H9 (cell line): ENCODE data around the gene ISY1. TPM values are rescaled to one million over a fixed set of nuclear protein-coding genes. Genes with fewer than 3 reads are reported as not detected.

Experiments used
- DNase-seq: peaks from one replicate; pipeline ENCODE4 v3.0.0-alpha.2; 2017
- H2AFZ ChIP-seq: one replicate; pipeline ENCODE4 v1.6.1; 2013; ENCODE audit warnings: mild to moderate bottlenecking, low read length, control low read depth, moderate library complexity
- H2AK5ac ChIP-seq: 2 replicates; pipeline ENCODE4 v1.6.1; 2013; ENCODE audit warnings: low read length, control low read depth, mixed read lengths; ENCODE audit not compliant: insufficient read length
- H2BK120ac ChIP-seq: one replicate; pipeline ENCODE4 v1.6.1; 2013; ENCODE audit warnings: low read depth, mild to moderate bottlenecking, low read length, control low read depth, inconsistent platforms; ENCODE audit not compliant: poor library complexity, severe bottlenecking
- H2BK12ac ChIP-seq: 2 replicates; pipeline ENCODE4 v1.6.1; 2013; ENCODE audit warnings: low read length, control low read depth, mixed read lengths, low read depth; ENCODE audit not compliant: insufficient read length
- H2BK15ac ChIP-seq: 2 replicates; pipeline ENCODE4 v1.6.1; 2013; ENCODE audit warnings: low read depth, low read length, control low read depth
- H2BK20ac ChIP-seq: one replicate; pipeline ENCODE4 v1.6.1; 2013; ENCODE audit warnings: low read depth, mild to moderate bottlenecking, low read length, control low read depth, inconsistent platforms; ENCODE audit not compliant: poor library complexity, severe bottlenecking
- H2BK5ac ChIP-seq: 2 replicates; pipeline ENCODE4 v1.6.1; 2013; ENCODE audit warnings: low read length, control low read depth, mixed read lengths; ENCODE audit not compliant: insufficient read length
- H3K14ac ChIP-seq: 2 replicates; pipeline ENCODE4 v1.6.1; 2013; ENCODE audit warnings: low read length, control low read depth; ENCODE audit not compliant: insufficient read depth
- H3K18ac ChIP-seq: 2 replicates; pipeline ENCODE4 v1.6.1; 2013; ENCODE audit warnings: low read depth, mild to moderate bottlenecking, mixed read lengths, low read length, control low read depth; ENCODE audit not compliant: insufficient read length
- H3K23ac ChIP-seq: 2 replicates; pipeline ENCODE4 v1.6.1; 2013; ENCODE audit warnings: low read length, control low read depth, mixed read lengths, low read depth; ENCODE audit not compliant: insufficient read length
- H3K23me2 ChIP-seq: 2 replicates; pipeline ENCODE4 v1.6.1; 2013; ENCODE audit warnings: low read depth, mild to moderate bottlenecking, mixed read lengths, low read length, control low read depth; ENCODE audit not compliant: insufficient read length, poor library complexity, severe bottlenecking
- H3K27ac ChIP-seq: 2 replicates; pipeline ENCODE4 v1.5.1; 2013; ENCODE audit warnings: low read length, control low read depth, mixed read lengths, low read depth; ENCODE audit not compliant: insufficient read length
- H3K27me3 ChIP-seq: 2 replicates; pipeline ENCODE4 v1.6.1; 2013; ENCODE audit warnings: low read length, control low read depth, inconsistent platforms; ENCODE audit not compliant: insufficient read depth
- H3K4ac ChIP-seq: 2 replicates; pipeline ENCODE4 v1.6.1; 2013; ENCODE audit warnings: low read depth, mild to moderate bottlenecking, control low read depth, inconsistent platforms, low read length, moderate library complexity
- H3K4me1 ChIP-seq: 2 replicates; pipeline ENCODE4 v1.6.1; 2013; ENCODE audit warnings: low read length, control low read depth, inconsistent platforms; ENCODE audit not compliant: insufficient read depth
- H3K4me2 ChIP-seq: 2 replicates; pipeline ENCODE4 v1.6.1; 2013; ENCODE audit warnings: low read length, control low read depth, mixed read lengths; ENCODE audit not compliant: insufficient read length, insufficient read depth
- H3K56ac ChIP-seq: 2 replicates; pipeline ENCODE4 v1.6.1; 2013; ENCODE audit warnings: low read depth, mild to moderate bottlenecking, mixed read lengths, low read length, control low read depth; ENCODE audit not compliant: insufficient read length
- H3K79me1 ChIP-seq: 2 replicates; pipeline ENCODE4 v1.6.1; 2013; ENCODE audit warnings: low read depth, mild to moderate bottlenecking, moderate library complexity, low read length, control low read depth, inconsistent platforms; ENCODE audit not compliant: insufficient read depth, poor library complexity, severe bottlenecking
- H3K79me2 ChIP-seq: 2 replicates; pipeline ENCODE4 v1.6.1; 2013; ENCODE audit warnings: low read length, control low read depth, inconsistent platforms; ENCODE audit not compliant: insufficient read depth
- H3K9ac ChIP-seq: 2 replicates; pipeline ENCODE4 v1.6.1; 2013; ENCODE audit warnings: low read length, control low read depth, mixed read lengths; ENCODE audit not compliant: insufficient read length; ENCODE audit errors: extremely low read depth
- H3K9me3 ChIP-seq: one replicate; pipeline ENCODE4 v1.6.1; 2013; ENCODE audit warnings: low read depth, low read length, inconsistent platforms; ENCODE audit not compliant: control insufficient read depth
- H3T11ph ChIP-seq: one replicate; pipeline ENCODE4 v1.6.1; 2013; ENCODE audit warnings: mild to moderate bottlenecking, low read length, control low read depth, inconsistent platforms
- H4K20me1 ChIP-seq: one replicate; pipeline ENCODE4 v1.6.1; 2013; ENCODE audit not compliant: control insufficient read depth, insufficient read length, insufficient read depth
- H4K5ac ChIP-seq: 2 replicates; pipeline ENCODE4 v1.6.1; 2013; ENCODE audit warnings: low read depth, mild to moderate bottlenecking, mixed read lengths, low read length, control low read depth; ENCODE audit not compliant: insufficient read length
- H4K8ac ChIP-seq: replicated peaks from 2 replicates; pipeline ENCODE4 v1.6.1; 2013; ENCODE audit warnings: low read length, control low read depth, mixed read lengths, low read depth; ENCODE audit not compliant: insufficient read length
- H4K91ac ChIP-seq: 2 replicates; pipeline ENCODE4 v1.6.1; 2013; ENCODE audit warnings: low read depth, mild to moderate bottlenecking, moderate library complexity, mixed read lengths, low read length, control low read depth; ENCODE audit not compliant: insufficient read length
- H3K27ac Mint-ChIP-seq, 3 experiments: 2 replicates in 2 of 3; 3 replicates in 1 of 3; pipeline ENCODE4 v1.8.0; 2020 to 2021; ENCODE audit warnings: mixed read lengths in 3 of 3, mild to moderate bottlenecking in 1 of 3, moderate library complexity in 1 of 3
- H3K27me3 Mint-ChIP-seq: 2 replicates; pipeline ENCODE4 v1.8.0; 2021; ENCODE audit warnings: low read depth, mild to moderate bottlenecking, moderate library complexity, mixed read lengths
- H3K36me3 Mint-ChIP-seq, 3 experiments: 2 replicates in 2 of 3; 3 replicates in 1 of 3; pipeline ENCODE4 v1.8.0; 2020 to 2021; ENCODE audit warnings: low read depth in 3 of 3, mixed read lengths in 3 of 3; ENCODE audit not compliant: insufficient read depth in 1 of 3
- H3K4me1 Mint-ChIP-seq, 2 experiments: 2 replicates each; pipeline ENCODE4 v1.8.0; 2020; ENCODE audit warnings: mixed read lengths in 2 of 2
- H3K4me3 Mint-ChIP-seq, 2 experiments: 2 replicates in 1 of 2; 3 replicates in 1 of 2; pipeline ENCODE4 v1.8.0; 2020 to 2021; ENCODE audit warnings: mild to moderate bottlenecking in 2 of 2, mixed read lengths in 2 of 2, moderate library complexity in 1 of 2
- H3K9me3 Mint-ChIP-seq, 2 experiments: 2 replicates in 1 of 2; 3 replicates in 1 of 2; pipeline ENCODE4 v1.8.0; 2020; ENCODE audit warnings: mild to moderate bottlenecking in 2 of 2, mixed read lengths in 2 of 2, moderate library complexity in 1 of 2
- WGBS: extraction: QIAGEN DNeasy Blood & Tissue Kit; methylation state at CpG from one replicate; pipeline ENCODE4 v1.1.7; 2013; ENCODE audit warnings: missing lambda C conversion rate, low lambda C conversion rate, mixed read lengths; ENCODE audit not compliant: insufficient read length; ENCODE audit errors: extremely low coverage; 5-methylcytosine and 5-hydroxymethylcytosine counted together
- total RNA-seq: library from RNA; stranded (reverse); gene quantifications from 2 replicates; pipeline ENCODE4 v1.2.1, GENCODE V29; 2021
- TF ChIP-seq, protein P1 (sequence below): fragments of 200-600 bp; sonication (generic); conservative IDR thresholded peaks from 3 replicates; pipeline ENCODE4 v1.8.0; 2021; ENCODE audit warnings: antibody characterized with exemption, mild to moderate bottlenecking

The ISY1 gene
- total RNA-seq, 1 experiment from 2014 or later: 28.1 TPM

DNA sequence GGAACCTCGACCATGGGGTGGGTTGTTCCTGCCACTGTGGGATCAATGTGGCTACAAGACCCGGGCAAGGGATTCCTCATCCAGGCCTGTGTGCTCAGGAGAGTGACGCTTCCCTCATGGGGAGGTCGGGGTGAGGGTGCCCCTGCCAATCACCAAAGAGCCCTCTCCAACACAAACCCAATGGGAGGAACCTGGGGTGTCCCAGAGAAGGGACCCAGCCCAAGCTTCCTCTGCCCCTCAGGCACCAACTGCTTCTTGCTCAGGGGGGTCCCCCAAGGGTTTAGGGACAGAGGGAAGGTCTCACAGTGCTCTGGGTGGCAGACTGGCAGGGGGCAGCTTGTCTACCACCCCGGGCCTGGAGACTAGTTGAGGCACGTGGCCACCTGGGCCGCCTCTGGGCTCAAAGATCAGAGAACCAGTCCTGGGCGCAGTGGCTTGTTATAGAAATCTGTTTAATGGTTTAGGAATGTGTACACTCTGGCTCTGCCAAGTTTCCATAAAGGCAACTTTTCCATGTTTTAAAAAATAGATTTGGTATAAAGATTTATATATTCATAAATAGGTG lies 73.6 kb downstream of the ISY1 start:
- Mint-ChIP-seq H3K36me3 (peaks cover 2 to 9% (median 3%) of the 10 kb centered on the region in 3 experiments; a peak in 6 of 7 replicates), H3K27ac (no peak overlapping the region), H3K4me3 (no peak overlapping the region), H3K27me3 (peaks cover under 1% of the 10 kb centered on the region; the same call in 1 of the 2 replicates), H3K9me3 (no peaks in the 10 kb centered on the region), H3K4me1 (no peaks in the 10 kb centered on the region)
- H2AK5ac ChIP-seq: no peak overlapping the region
- H3K79me2 ChIP-seq: no peaks in the 10 kb centered on the region
- no peaks in the 10 kb centered on the region for H3K4me1 ChIP-seq
- no peak overlapping the region for H2AFZ ChIP-seq
- H4K5ac ChIP-seq: no peak overlapping the region
- H3K27me3 ChIP-seq: no peaks in the 10 kb centered on the region
- no peak overlapping the region for H3K27ac ChIP-seq
- no peak overlapping the region for H3T11ph ChIP-seq
- no peaks in the 10 kb centered on the region for H3K23me2 ChIP-seq
- H2BK15ac ChIP-seq: no peak overlapping the region
- no peak overlapping the region for H3K23ac ChIP-seq
- H4K20me1 ChIP-seq: no peaks in the 10 kb centered on the region
- DNase-seq: no peak
- no peak overlapping the region for H3K56ac ChIP-seq
- no peak overlapping the region for H3K4me2 ChIP-seq
- H2BK120ac ChIP-seq: no peak overlapping the region
- no peak overlapping the region for H2BK20ac ChIP-seq
- no peak overlapping the region for H3K4ac ChIP-seq
- no CpG with 5 or more reads among the region's 8 CpGs for WGBS
- no peaks in the 10 kb centered on the region for H3K79me1 ChIP-seq
- H3K9ac ChIP-seq: no peak overlapping the region
- H3K18ac ChIP-seq: no peak overlapping the region
- no peak overlapping the region for H4K8ac ChIP-seq
- no peak overlapping the region for H2BK5ac ChIP-seq
- no peak overlapping the region for H2BK12ac ChIP-seq
- TF ChIP-seq, protein P1, sequence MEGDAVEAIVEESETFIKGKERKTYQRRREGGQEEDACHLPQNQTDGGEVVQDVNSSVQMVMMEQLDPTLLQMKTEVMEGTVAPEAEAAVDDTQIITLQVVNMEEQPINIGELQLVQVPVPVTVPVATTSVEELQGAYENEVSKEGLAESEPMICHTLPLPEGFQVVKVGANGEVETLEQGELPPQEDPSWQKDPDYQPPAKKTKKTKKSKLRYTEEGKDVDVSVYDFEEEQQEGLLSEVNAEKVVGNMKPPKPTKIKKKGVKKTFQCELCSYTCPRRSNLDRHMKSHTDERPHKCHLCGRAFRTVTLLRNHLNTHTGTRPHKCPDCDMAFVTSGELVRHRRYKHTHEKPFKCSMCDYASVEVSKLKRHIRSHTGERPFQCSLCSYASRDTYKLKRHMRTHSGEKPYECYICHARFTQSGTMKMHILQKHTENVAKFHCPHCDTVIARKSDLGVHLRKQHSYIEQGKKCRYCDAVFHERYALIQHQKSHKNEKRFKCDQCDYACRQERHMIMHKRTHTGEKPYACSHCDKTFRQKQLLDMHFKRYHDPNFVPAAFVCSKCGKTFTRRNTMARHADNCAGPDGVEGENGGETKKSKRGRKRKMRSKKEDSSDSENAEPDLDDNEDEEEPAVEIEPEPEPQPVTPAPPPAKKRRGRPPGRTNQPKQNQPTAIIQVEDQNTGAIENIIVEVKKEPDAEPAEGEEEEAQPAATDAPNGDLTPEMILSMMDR: no peak
- no peak overlapping the region for H3K14ac ChIP-seq
- no peak overlapping the region for H4K91ac ChIP-seq
- no peaks in the 10 kb centered on the region for H3K9me3 ChIP-seq
